T-helper 2 cell treated with Interferon-gamma antibody and Interleukin-4, amounts not matched to agents 5 μg/mL and 100 μg/mL, for 36 hours (primary cell): ENCODE results near the gene EFCAB6.

Source experiments
- DNase-seq: peaks from one replicate; pipeline ENCODE4 v3.0.0; 2021; ENCODE audit warnings: low spot score
- H3K27ac Mint-ChIP-seq: one replicate; pipeline ENCODE4 v1.8.0; 2021; ENCODE audit warnings: mild to moderate bottlenecking, mixed read lengths
- H3K27me3 Mint-ChIP-seq: one replicate; pipeline ENCODE4 v1.8.0; 2021; ENCODE audit warnings: low read depth, mixed read lengths
- H3K36me3 Mint-ChIP-seq: one replicate; pipeline ENCODE4 v1.8.0; 2021; ENCODE audit warnings: low read depth, mixed read lengths
- H3K4me1 Mint-ChIP-seq: one replicate; pipeline ENCODE4 v1.8.0; 2021; ENCODE audit warnings: low read depth, mixed read lengths
- H3K4me3 Mint-ChIP-seq: one replicate; pipeline ENCODE4 v1.8.0; 2022; ENCODE audit warnings: mild to moderate bottlenecking, moderate library complexity, mixed read lengths
- H3K9me3 Mint-ChIP-seq: one replicate; pipeline ENCODE4 v1.8.0; 2021; ENCODE audit warnings: mixed read lengths

Gene EFCAB6

DNA sequence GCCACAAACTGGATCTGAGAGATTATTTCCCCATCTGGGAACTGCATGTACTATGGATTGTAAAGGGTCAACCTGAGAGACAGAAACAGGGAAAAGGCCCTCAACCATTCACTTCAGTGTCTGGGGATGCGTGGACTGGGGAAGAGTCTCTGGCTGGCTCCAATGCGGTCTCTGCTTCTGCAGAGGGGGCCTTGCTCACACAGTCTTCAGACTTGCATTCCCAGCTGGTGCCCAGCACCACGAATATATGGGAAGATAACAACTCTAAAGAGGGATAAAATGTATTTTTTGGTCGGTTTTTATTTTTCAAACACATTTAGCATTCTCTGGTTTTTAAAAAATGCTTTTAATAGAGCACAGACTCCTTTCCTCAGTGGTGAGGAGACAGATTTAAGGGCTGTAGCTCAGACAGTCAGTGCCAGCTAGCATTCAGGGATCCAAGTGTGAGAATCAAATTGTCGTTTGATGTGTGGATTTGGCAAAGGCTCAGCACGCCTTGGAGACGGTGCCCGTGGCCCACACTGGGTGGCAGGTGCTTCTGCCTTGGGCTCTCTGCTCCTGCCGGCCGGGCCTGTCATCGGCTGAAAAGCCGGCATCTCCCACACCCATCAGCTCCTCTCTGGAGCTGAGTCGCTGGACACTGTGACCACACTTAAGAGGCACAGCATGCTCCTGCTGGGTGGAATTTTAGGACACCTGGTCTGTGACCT, 8.0 kb upstream of the EFCAB6 start:
- Mint-ChIP-seq H3K9me3 (no peaks in the 10 kb centered on the region), H3K27me3 (peaks cover 2% of the 10 kb centered on the region), H3K36me3 (peaks cover under 1% of the 10 kb centered on the region), H3K4me1 (no peaks in the 10 kb centered on the region), H3K4me3 (no peak overlapping the region), H3K27ac (no peak overlapping the region)
- DNase-seq, result no peak

DNA sequence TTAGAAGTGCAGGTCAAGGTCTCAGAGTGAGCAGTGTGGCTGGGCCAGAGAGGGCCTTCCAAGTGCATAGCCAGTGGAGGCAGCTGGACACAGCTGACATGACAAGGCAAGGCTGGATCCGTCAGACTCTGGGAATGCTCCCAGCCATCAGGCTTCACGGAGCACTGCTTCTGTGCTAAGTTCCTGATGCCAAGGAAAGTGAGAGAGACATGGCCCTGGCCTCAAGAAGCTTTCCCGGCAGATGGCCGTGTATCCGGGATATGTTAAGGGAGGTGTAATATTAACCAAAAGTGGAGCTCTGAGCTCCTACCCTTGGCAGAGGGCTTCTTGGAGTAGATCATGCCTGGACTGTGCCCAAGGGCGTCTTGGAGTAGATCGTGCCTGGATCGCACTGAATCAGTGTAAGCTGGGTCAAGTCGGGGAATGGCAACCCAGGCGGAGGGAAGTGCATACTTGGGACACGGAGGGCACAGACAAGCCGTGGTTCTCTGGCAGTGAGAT, 7.4 kb upstream of the EFCAB6 start:
- peaks cover under 1% of the 10 kb centered on the region for H3K27me3 Mint-ChIP-seq
- H3K4me1 Mint-ChIP-seq, result peaks cover under 1% of the 10 kb centered on the region
- H3K9me3 Mint-ChIP-seq, result no peaks in the 10 kb centered on the region
- no peak overlapping the region for H3K4me3 Mint-ChIP-seq
- no peak overlapping the region for H3K27ac Mint-ChIP-seq
- DNase-seq, result no peak
- H3K36me3 Mint-ChIP-seq, result peaks cover 5% of the 10 kb centered on the region

GRCh38 chr22:43818981-43819380, 6.9 kb upstream of the EFCAB6 start:
- Mint-ChIP-seq H3K4me1 (peaks cover 6% of the 10 kb centered on the region), H3K4me3 (no peak overlapping the region), H3K27ac (no peak overlapping the region), H3K36me3 (peaks cover 6% of the 10 kb centered on the region), H3K27me3 (no peaks in the 10 kb centered on the region), H3K9me3 (no peaks in the 10 kb centered on the region)
- no peak for DNase-seq

DNA sequence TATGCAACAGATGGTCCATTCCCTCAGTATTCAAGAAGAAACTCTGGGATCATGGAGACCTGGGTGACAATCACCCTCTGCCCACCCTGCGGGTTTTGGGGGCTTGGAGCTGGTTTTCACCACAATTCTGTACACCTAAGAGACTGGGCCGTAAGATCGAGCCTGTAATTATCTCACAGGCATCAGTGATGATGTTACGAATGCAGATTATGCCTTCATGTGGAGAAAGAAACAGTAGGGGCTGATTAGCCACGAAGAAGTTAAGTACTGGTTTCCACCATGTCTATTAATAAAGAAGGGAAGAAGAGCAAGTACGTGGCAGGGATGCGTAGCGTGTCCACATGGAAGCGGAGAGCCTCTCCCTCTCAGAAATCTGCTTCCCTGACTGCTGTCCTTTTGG, 5.3 kb upstream of the EFCAB6 start:
- Mint-ChIP-seq H3K4me1 (peaks cover 17% of the 10 kb centered on the region), H3K27me3 (no peaks in the 10 kb centered on the region), H3K27ac (no peak overlapping the region), H3K4me3 (no peak overlapping the region), H3K9me3 (no peaks in the 10 kb centered on the region), H3K36me3 (peaks cover 8% of the 10 kb centered on the region)
- DNase-seq, result no peak

DNA sequence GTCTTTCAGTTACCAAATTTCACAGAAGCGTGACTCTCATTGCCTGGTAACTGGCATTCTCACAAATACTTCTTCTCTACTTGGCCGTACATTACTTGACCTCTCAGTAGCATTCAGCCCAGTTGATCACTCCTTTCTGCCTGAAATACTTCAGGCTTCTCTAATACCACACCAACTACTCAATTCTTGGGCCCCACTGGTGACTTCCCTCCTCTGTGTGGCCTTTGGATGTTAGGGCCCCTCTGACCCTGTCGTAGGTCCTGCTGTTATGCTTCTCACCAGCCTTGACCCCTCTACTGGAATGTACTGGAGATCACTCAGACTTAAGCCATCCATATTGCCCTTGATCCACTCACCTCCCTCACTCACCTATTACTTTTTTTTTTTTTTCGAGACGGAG, 2.2 kb upstream of the EFCAB6 start:
- Mint-ChIP-seq H3K27ac (peak overlapping the region; percentile 53), H3K36me3 (peaks cover 8% of the 10 kb centered on the region), H3K9me3 (no peaks in the 10 kb centered on the region), H3K27me3 (no peaks in the 10 kb centered on the region), H3K4me1 (peaks cover 26% of the 10 kb centered on the region), H3K4me3 (peak overlapping the region; percentile 44)
- DNase-seq, result no peak

DNA sequence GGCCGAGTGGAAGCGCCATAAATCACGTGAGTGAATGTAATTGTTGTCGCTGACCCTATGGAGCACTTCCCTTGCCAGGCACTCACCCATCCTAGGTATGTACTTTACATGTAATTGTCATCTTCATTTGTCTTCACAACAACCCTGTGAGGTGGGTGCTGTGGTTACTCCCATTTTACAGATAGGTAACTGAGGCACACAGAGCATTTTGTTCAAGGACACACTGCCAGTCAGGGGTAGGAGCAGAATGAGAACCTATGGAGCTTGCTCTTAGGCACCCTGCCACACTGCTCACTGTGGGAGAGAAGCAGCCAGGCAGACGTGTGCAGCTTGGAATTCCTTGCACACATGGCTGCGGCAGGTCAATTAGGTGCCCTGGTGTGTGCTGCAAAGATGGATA, 785 bp upstream of the EFCAB6 start:
- H3K36me3 Mint-ChIP-seq, result peaks cover 8% of the 10 kb centered on the region
- peak overlapping the region; percentile 83 for H3K27ac Mint-ChIP-seq
- DNase-seq, result no peak
- H3K9me3 Mint-ChIP-seq, result no peaks in the 10 kb centered on the region
- peak overlapping the region; percentile 96 for H3K4me3 Mint-ChIP-seq
- peaks cover 26% of the 10 kb centered on the region for H3K4me1 Mint-ChIP-seq
- H3K27me3 Mint-ChIP-seq, result no peaks in the 10 kb centered on the region

- no peaks in the 10 kb centered on the region for H3K9me3 Mint-ChIP-seq
- H3K27me3 Mint-ChIP-seq, result peaks cover 2% of the 10 kb centered on the region
- DNase-seq, result no peak
- H3K36me3 Mint-ChIP-seq, result peaks cover 8% of the 10 kb centered on the region
- peak overlapping the region; percentile 96 for H3K4me3 Mint-ChIP-seq
- peak overlapping the region; percentile 83 for H3K27ac Mint-ChIP-seq
- H3K4me1 Mint-ChIP-seq, result peaks cover 26% of the 10 kb centered on the region
Observed at GRCh38 chr22:43811777-43812148, 342 bp downstream of the EFCAB6 start.

GRCh38 chr22:43802897-43803495, 9.1 kb downstream of the EFCAB6 start:
- Mint-ChIP-seq H3K4me1 (no peaks in the 10 kb centered on the region), H3K36me3 (peaks cover 1% of the 10 kb centered on the region), H3K9me3 (peaks cover 9% of the 10 kb centered on the region), H3K27ac (no peak overlapping the region), H3K4me3 (no peak overlapping the region), H3K27me3 (peaks cover 25% of the 10 kb centered on the region)
- DNase-seq, result no peak

GRCh38 chr22:43800970-43801369, 11.1 kb downstream of the EFCAB6 start:
- peaks cover 1% of the 10 kb centered on the region for H3K36me3 Mint-ChIP-seq
- H3K9me3 Mint-ChIP-seq, result peaks cover 9% of the 10 kb centered on the region
- no peak overlapping the region for H3K4me3 Mint-ChIP-seq
- H3K27ac Mint-ChIP-seq, result no peak overlapping the region
- peaks cover 23% of the 10 kb centered on the region for H3K27me3 Mint-ChIP-seq
- no peak for DNase-seq
- H3K4me1 Mint-ChIP-seq, result no peaks in the 10 kb centered on the region

DNA sequence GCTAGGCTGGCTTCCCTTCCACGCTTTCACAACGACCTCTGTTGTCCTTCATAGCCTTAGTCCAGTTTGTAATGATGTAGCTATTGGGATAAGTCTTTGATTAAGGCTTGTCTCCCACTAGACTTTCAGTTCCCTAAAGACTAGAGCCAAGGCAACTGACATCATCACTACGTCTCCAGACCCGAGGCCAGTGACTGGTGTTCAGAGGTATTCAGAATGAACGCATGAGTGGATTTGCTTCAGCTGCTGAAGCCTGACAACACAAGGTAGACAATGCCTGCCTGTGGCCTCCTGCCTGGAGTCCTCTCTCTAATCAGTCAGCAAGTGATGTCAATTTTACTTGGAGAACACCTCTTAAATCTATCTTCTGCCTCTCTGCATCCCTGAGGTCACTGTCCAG, 13.6 kb downstream of the EFCAB6 start:
- Mint-ChIP-seq H3K36me3 (peaks cover 1% of the 10 kb centered on the region), H3K4me1 (no peaks in the 10 kb centered on the region), H3K9me3 (peaks cover 9% of the 10 kb centered on the region), H3K27me3 (peaks cover 8% of the 10 kb centered on the region), H3K27ac (no peak overlapping the region), H3K4me3 (no peak overlapping the region)
- DNase-seq, result no peak

DNA sequence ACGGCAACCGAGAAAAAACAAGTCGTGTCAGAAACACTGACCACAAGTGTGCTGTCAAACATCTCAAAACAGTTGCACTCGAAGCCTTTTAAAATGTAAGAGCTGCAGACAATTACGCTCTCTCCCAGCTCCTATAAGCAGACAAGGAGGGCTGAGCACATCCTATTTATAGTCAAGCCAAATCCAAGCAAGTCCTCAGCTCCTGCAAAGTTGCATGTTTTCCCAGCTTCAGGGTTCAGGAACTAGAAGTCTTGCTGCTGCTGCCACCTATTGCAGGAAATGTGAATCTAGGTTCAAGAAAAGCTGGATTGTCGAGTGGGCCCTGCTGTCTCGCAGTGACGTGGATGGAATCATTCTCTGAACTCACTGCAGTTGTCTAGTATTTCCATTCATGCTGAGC, 15.5 kb downstream of the EFCAB6 start:
- Mint-ChIP-seq H3K27ac (no peak overlapping the region), H3K27me3 (peaks cover 6% of the 10 kb centered on the region), H3K4me1 (no peaks in the 10 kb centered on the region), H3K36me3 (peaks cover 1% of the 10 kb centered on the region), H3K4me3 (no peak overlapping the region), H3K9me3 (peaks cover 9% of the 10 kb centered on the region)
- DNase-seq, result no peak

- no peak overlapping the region for H3K4me3 Mint-ChIP-seq
- DNase-seq, result no peak
- H3K4me1 Mint-ChIP-seq, result no peaks in the 10 kb centered on the region
- H3K36me3 Mint-ChIP-seq, result no peaks in the 10 kb centered on the region
- H3K27me3 Mint-ChIP-seq, result no peaks in the 10 kb centered on the region
- no peaks in the 10 kb centered on the region for H3K9me3 Mint-ChIP-seq
- H3K27ac Mint-ChIP-seq, result no peak overlapping the region
Observed at GRCh38 chr22:43795320-43795719, 16.8 kb downstream of the EFCAB6 start.

GRCh38 chr22:43792905-43793304, 19.2 kb downstream of the EFCAB6 start:
- Mint-ChIP-seq H3K27me3 (peaks cover 3% of the 10 kb centered on the region), H3K4me1 (no peaks in the 10 kb centered on the region), H3K36me3 (no peaks in the 10 kb centered on the region), H3K4me3 (no peak overlapping the region), H3K27ac (no peak overlapping the region), H3K9me3 (no peaks in the 10 kb centered on the region)
- DNase-seq, result no peak

GRCh38 chr22:43789452-43789851, 22.7 kb downstream of the EFCAB6 start:
- no peak overlapping the region for H3K4me3 Mint-ChIP-seq
- DNase-seq, result no peak
- H3K27ac Mint-ChIP-seq, result no peak overlapping the region
- H3K36me3 Mint-ChIP-seq, result no peaks in the 10 kb centered on the region
- no peaks in the 10 kb centered on the region for H3K9me3 Mint-ChIP-seq
- no peaks in the 10 kb centered on the region for H3K4me1 Mint-ChIP-seq
- H3K27me3 Mint-ChIP-seq, result peaks cover 7% of the 10 kb centered on the region

DNA sequence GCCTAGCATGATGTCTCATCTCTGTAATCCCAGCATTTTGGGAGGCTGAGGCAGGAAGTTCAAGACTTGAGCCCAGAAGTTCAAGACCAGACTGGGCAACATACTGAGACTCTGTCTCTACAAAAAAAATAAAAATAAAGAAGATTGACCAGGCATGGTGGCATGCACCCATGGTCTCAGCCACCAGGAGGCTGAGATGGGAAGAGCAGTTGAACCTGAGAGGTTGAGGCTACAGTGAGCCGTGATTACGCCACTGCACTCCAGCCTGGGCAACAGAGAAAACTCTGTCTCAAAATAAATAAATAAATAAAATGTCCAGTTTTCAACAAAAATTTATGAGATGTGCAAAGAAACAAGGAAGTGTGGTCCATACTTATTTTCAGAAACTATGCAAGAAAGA, 28.3 kb downstream of the EFCAB6 start:
- H3K4me3 Mint-ChIP-seq, result no peak overlapping the region
- no peaks in the 10 kb centered on the region for H3K9me3 Mint-ChIP-seq
- DNase-seq, result no peak

More for the DNA sequence above, 28.3 kb downstream of the EFCAB6 start:
- Mint-ChIP-seq H3K4me1 (no peaks in the 10 kb centered on the region), H3K36me3 (no peaks in the 10 kb centered on the region), H3K27me3 (peaks cover 6% of the 10 kb centered on the region), H3K27ac (no peak overlapping the region)
